Peyer's patch (tissue), 4 donors: Measurements from ENCODE around the gene CD8B2.

Experiments
- CTCF ChIP-seq, 6 experiments: fragments of 450-650 bp in 4 of 6; fragments of 200-600 bp in 2 of 6; sonication (generic) in 1 of 6; IDR thresholded peaks; one replicate each; pipeline ENCODE4 v1.5.1; 2017 to 2019; ENCODE audit warnings: antibody characterized with exemption in 6 of 6, mild to moderate bottlenecking in 3 of 6, moderate library complexity in 1 of 6
- POLR2A ChIP-seq, 2 donors: fragments of 450-650 bp; IDR thresholded peaks; one replicate each; pipeline ENCODE4 v1.5.1; 2017; ENCODE audit warnings: antibody characterized with exemption in 2 of 2, mild to moderate bottlenecking in 2 of 2, moderate library complexity in 2 of 2

GRCh38 chr2:106534471-106534870 lies 47.3 kb downstream of the CD8B2 start:
- TF ChIP-seq CTCF (IDR thresholded peaks at IDR 0.05) (no peak), POLR2A (IDR thresholded peaks at IDR 0.05) (no peak)
